Activated CD8-positive, alpha-beta T cell treated with anti-CD3 and anti-CD28 coated beads, Interleukin-2, amount 10 ng/mL, durations not matched to agents 7 days and 5 days (primary cell): Measurements from ENCODE around the gene GLDN. TPM values are rescaled to one million over a fixed set of nuclear protein-coding genes. Genes with fewer than 3 reads are reported as not detected.

ENCODE experiments used
- ATAC-seq: fragments of 150-1000 bp; cut with Tn5 transposase; one replicate; pipeline ENCODE4 v1.10.0; 2021; ENCODE audit warnings: moderate library complexity
- CTCF ChIA-PET: fragments of 350-600 bp; sonication (Branson Sonifier 250); formaldehyde crosslinking; loops from one replicate; lab custom pipeline; 2021; ENCODE audit warnings: antibody characterized with exemption; lab: Charles Lee
- POLR2A ChIA-PET: fragments of 350-600 bp; sonication (Branson Sonifier 250); formaldehyde crosslinking; loops from one replicate; lab custom pipeline; 2021; ENCODE audit warnings: antibody characterized with exemption; lab: Charles Lee
- DNase-seq: peaks from one replicate; pipeline ENCODE4 v3.0.0-alpha.2; 2020
- H3K27ac Mint-ChIP-seq: one replicate; pipeline ENCODE4 v1.8.0; 2021; ENCODE audit warnings: mild to moderate bottlenecking, mixed read lengths
- H3K27me3 Mint-ChIP-seq: one replicate; pipeline ENCODE4 v1.8.0; 2021; ENCODE audit warnings: low read depth, mixed read lengths
- H3K36me3 Mint-ChIP-seq: one replicate; pipeline ENCODE4 v1.8.0; 2021; ENCODE audit warnings: low read depth, mixed read lengths
- H3K4me1 Mint-ChIP-seq: one replicate; pipeline ENCODE4 v1.8.0; 2021; ENCODE audit warnings: low read depth, mixed read lengths
- H3K4me3 Mint-ChIP-seq: one replicate; pipeline ENCODE4 v1.8.0; 2021; ENCODE audit warnings: mild to moderate bottlenecking, mixed read lengths
- H3K9me3 Mint-ChIP-seq: one replicate; pipeline ENCODE4 v1.8.0; 2022; ENCODE audit warnings: mixed read lengths; ENCODE audit not compliant: insufficient read depth
- total RNA-seq, 2 experiments: library from RNA; stranded (reverse); gene quantifications; one replicate each; pipeline ENCODE4 v1.2.3, GENCODE V29; 2021

GLDN gene
- total RNA-seq, 2 experiments from 2014 or later: not detected

DNA sequence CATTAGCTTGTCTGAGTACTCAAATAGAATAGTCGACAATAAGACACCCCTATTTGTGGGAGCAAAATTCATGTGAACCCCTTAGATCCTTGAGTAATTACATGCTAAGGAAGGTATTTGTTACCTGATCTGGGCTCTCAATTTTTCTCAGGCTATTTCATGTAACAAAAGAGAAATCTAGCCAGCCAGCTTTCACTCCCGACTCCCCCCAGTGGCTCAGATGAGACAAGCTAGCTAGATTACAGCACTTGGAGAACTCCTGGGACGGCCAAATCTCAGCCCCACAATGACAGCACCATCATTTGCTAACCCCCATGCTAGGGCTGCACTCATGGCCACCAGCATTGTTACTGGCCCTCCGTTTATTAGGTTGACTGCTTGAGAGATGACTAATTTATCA, 41.3 kb downstream of the GLDN start:
- Mint-ChIP-seq H3K27me3 (peaks cover 3% of the 10 kb centered on the region), H3K27ac (no peak overlapping the region), H3K4me1 (no peaks in the 10 kb centered on the region), H3K4me3 (no peak overlapping the region), H3K36me3 (no peaks in the 10 kb centered on the region), H3K9me3 (no peaks in the 10 kb centered on the region)
- DNase-seq: no peak
- ChIA-PET POLR2A (no interaction called here), CTCF (interaction anchor here (1.2 to 6.2 kb wide), 4 partner anchors 14 to 220 kb away, joined by 3 to 47 read pairs (median 7); no protein-coding TSS in a partner anchor)
- no peak for ATAC-seq

GRCh38 chr15:51386029-51386428, 44.6 kb downstream of the GLDN start:
- Mint-ChIP-seq H3K9me3 (no peaks in the 10 kb centered on the region), H3K36me3 (no peaks in the 10 kb centered on the region), H3K27me3 (peaks cover 3% of the 10 kb centered on the region), H3K4me1 (no peaks in the 10 kb centered on the region), H3K4me3 (no peak overlapping the region), H3K27ac (no peak overlapping the region)
- no peak for DNase-seq
- POLR2A ChIA-PET: no interaction called here
- no peak for ATAC-seq
- CTCF ChIA-PET: interaction anchor here (0.6 kb wide), 1 partner anchor 64 kb away, joined by 3 read pairs; no protein-coding TSS in a partner anchor

DNA sequence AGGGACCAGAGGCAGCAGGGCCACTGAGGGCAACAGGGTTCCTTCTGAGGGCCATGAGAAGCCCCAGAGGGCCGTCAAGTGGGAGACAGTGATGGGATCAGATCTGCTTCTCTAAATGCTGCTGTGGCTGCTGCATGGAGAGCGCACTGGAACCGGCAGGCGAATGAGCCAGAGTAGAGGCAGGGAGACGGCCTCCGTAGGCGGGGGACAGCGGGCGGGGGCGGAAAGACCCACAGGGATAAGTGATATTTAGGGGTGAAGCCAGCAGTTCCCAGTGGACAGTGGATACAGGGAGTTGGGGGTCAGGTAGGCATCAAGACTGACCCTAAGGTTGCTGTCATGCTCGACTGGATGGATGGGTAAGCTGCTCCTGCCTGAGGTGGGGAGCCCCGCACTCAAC, 45.0 kb downstream of the GLDN start:
- POLR2A ChIA-PET: no interaction called here
- DNase-seq: no peak
- CTCF ChIA-PET: interaction anchor here (0.6 kb wide), 1 partner anchor 65 kb away, joined by 3 read pairs; no protein-coding TSS in a partner anchor
- ATAC-seq: no peak
- Mint-ChIP-seq H3K36me3 (no peaks in the 10 kb centered on the region), H3K27me3 (no peaks in the 10 kb centered on the region), H3K9me3 (no peaks in the 10 kb centered on the region), H3K27ac (no peak overlapping the region), H3K4me1 (no peaks in the 10 kb centered on the region), H3K4me3 (no peak overlapping the region)

DNA sequence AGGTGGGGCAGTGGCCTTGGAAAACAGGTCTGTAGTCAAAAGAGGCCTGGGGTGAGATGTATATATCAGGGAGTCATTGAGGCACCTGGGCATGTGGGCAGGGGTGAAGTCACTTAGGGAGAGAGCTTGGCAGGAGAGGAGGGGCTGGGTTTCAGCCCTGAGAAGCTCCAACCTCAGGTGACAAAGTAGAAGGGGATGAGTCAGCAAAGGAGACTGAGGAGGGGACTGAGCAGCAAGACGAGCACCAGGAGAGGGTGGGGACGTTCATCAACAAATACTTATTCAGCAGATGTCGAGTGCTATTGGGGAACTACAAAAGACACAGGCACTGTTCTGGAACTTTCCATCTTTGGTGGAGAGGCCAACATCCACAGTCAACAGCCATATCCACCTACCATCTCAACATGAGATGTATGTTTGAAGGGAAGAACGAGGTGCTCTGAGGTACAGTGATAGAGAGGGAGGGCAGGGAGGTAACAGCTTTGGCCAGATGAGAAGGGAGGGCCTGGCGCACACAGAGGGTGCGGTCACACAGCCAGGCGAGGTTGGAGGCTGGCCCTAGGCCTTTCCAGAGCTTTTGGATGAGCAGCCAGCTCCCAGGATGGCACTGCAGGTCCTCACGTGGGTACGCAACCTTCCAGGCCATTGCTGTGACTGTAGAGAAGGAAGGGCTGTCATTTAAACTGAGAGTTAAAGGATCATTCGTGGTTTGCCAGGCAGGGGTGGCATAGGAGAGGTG, 45.7 kb downstream of the GLDN start:
- H3K4me1 Mint-ChIP-seq: no peaks in the 10 kb centered on the region
- POLR2A ChIA-PET: no interaction called here
- no peak for ATAC-seq
- no peak overlapping the region for H3K27ac Mint-ChIP-seq
- H3K36me3 Mint-ChIP-seq: no peaks in the 10 kb centered on the region
- no peak overlapping the region for H3K4me3 Mint-ChIP-seq
- no peak for DNase-seq
- H3K9me3 Mint-ChIP-seq: no peaks in the 10 kb centered on the region
- CTCF ChIA-PET: no interaction called here
- no peaks in the 10 kb centered on the region for H3K27me3 Mint-ChIP-seq

- ATAC-seq (no peak), DNase-seq (no peak)
Observed at GRCh38 chr15:51387699-51388041, 46.2 kb downstream of the GLDN start.

GRCh38 chr15:51388726-51389125, 47.3 kb downstream of the GLDN start:
- Mint-ChIP-seq H3K4me1 (no peaks in the 10 kb centered on the region), H3K27ac (no peak overlapping the region)
- POLR2A ChIA-PET: no interaction called here

More at GRCh38 chr15:51387699-51388041, 46.2 kb downstream of the GLDN start:
- ChIA-PET POLR2A (no interaction called here), CTCF (no interaction called here)
- H3K36me3 Mint-ChIP-seq: no peaks in the 10 kb centered on the region
- no peaks in the 10 kb centered on the region for H3K27me3 Mint-ChIP-seq
- no peaks in the 10 kb centered on the region for H3K9me3 Mint-ChIP-seq
- no peaks in the 10 kb centered on the region for H3K4me1 Mint-ChIP-seq
- no peak overlapping the region for H3K27ac Mint-ChIP-seq
- H3K4me3 Mint-ChIP-seq: no peak overlapping the region

GRCh38 chr15:51390241-51390965, 48.9 kb downstream of the GLDN start:
- Mint-ChIP-seq H3K9me3 (no peaks in the 10 kb centered on the region), H3K27ac (no peak overlapping the region), H3K36me3 (no peaks in the 10 kb centered on the region), H3K4me3 (no peak overlapping the region), H3K27me3 (peaks cover 3% of the 10 kb centered on the region), H3K4me1 (no peaks in the 10 kb centered on the region)
- no peak for ATAC-seq
- no peak for DNase-seq
- ChIA-PET POLR2A (no interaction called here), CTCF (interaction anchor here (0.8 to 2.1 kb wide), 3 partner anchors 9 to 228 kb away, joined by 3 to 7 read pairs (median 3); no protein-coding TSS in a partner anchor)

More at GRCh38 chr15:51388726-51389125, 47.3 kb downstream of the GLDN start:
- no peaks in the 10 kb centered on the region for H3K9me3 Mint-ChIP-seq
- no peak for DNase-seq
- H3K36me3 Mint-ChIP-seq: no peaks in the 10 kb centered on the region
- H3K4me3 Mint-ChIP-seq: no peak overlapping the region
- CTCF ChIA-PET: interaction anchor here (2.1 kb wide), 1 partner anchor 226 kb away, joined by 7 read pairs; no protein-coding TSS in a partner anchor
- ATAC-seq: no peak
- peaks cover 3% of the 10 kb centered on the region for H3K27me3 Mint-ChIP-seq

DNA sequence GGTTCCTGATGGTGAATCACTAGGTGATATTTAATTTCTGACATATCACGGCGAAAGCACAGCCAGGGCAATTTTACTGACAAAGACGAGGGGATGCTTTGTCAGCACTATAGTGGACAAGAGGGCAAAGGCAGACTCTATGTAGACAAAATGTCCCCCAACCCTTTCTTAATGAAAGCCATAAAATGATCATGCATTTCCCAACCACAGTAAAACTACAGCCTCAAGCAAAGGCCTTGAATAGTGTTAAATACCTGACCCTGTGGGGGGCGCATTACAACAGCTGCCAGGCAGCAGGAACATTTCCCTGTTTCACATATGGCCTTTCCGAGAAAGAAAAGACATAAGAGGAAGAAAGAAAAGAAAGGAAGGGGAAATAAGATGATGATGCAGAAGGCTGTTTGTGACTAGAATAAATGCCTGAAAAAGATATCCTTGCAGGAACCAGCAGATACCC, 49.5 kb downstream of the GLDN start:
- ATAC-seq (no peak), DNase-seq (no peak)
- Mint-ChIP-seq H3K4me3 (no peak overlapping the region), H3K36me3 (no peaks in the 10 kb centered on the region), H3K27ac (no peak overlapping the region), H3K27me3 (peaks cover 3% of the 10 kb centered on the region), H3K4me1 (no peaks in the 10 kb centered on the region), H3K9me3 (no peaks in the 10 kb centered on the region)
- ChIA-PET CTCF (no interaction called here), POLR2A (no interaction called here)

- ATAC-seq (no peak), DNase-seq (no peak)
- ChIA-PET CTCF (no interaction called here), POLR2A (no interaction called here)
- no peaks in the 10 kb centered on the region for H3K4me1 Mint-ChIP-seq
- H3K27me3 Mint-ChIP-seq: peaks cover 5% of the 10 kb centered on the region
- no peak overlapping the region for H3K4me3 Mint-ChIP-seq
- no peaks in the 10 kb centered on the region for H3K9me3 Mint-ChIP-seq
- no peak overlapping the region for H3K27ac Mint-ChIP-seq
- no peaks in the 10 kb centered on the region for H3K36me3 Mint-ChIP-seq
Observed at GRCh38 chr15:51396921-51397320, 55.5 kb downstream of the GLDN start.

GRCh38 chr15:51398626-51399025, 57.2 kb downstream of the GLDN start:
- Mint-ChIP-seq H3K27ac (no peak overlapping the region), H3K27me3 (peaks cover 5% of the 10 kb centered on the region), H3K9me3 (no peaks in the 10 kb centered on the region), H3K4me1 (no peaks in the 10 kb centered on the region), H3K4me3 (no peak overlapping the region), H3K36me3 (no peaks in the 10 kb centered on the region)
- ChIA-PET POLR2A (no interaction called here), CTCF (no interaction called here)
- ATAC-seq (no peak), DNase-seq (no peak)

GRCh38 chr15:51401051-51401780, 59.8 kb downstream of the GLDN start:
- H3K9me3 Mint-ChIP-seq: no peaks in the 10 kb centered on the region
- peaks cover 16% of the 10 kb centered on the region for H3K27me3 Mint-ChIP-seq
- H3K4me1 Mint-ChIP-seq: no peaks in the 10 kb centered on the region
- H3K4me3 Mint-ChIP-seq: no peak overlapping the region
- H3K27ac Mint-ChIP-seq: no peak overlapping the region
- ChIA-PET POLR2A (no interaction called here), CTCF (interaction anchor here (0.8 to 1.3 kb wide), 2 partner anchors 11 to 238 kb away, joined by 3 read pairs; no protein-coding TSS in a partner anchor)
- no peaks in the 10 kb centered on the region for H3K36me3 Mint-ChIP-seq
- no peak for ATAC-seq
- no peak for DNase-seq
